GM18870 (cell line): ENCODE results near the gene MTMR8.
"Not testable (repeated sequence)": the region's sequence is repeated elsewhere in the genome, so short reads cannot be mapped to it uniquely, and the experiment has no call there.

Source experiments
- ATAC-seq: cut with Tn5 transposase; IDR thresholded peaks from one replicate; pipeline ENCODE4 v1.9.1; 2021; ENCODE audit warnings: moderate library complexity; ENCODE audit not compliant: unreplicated experiment

Gene MTMR8

DNA sequence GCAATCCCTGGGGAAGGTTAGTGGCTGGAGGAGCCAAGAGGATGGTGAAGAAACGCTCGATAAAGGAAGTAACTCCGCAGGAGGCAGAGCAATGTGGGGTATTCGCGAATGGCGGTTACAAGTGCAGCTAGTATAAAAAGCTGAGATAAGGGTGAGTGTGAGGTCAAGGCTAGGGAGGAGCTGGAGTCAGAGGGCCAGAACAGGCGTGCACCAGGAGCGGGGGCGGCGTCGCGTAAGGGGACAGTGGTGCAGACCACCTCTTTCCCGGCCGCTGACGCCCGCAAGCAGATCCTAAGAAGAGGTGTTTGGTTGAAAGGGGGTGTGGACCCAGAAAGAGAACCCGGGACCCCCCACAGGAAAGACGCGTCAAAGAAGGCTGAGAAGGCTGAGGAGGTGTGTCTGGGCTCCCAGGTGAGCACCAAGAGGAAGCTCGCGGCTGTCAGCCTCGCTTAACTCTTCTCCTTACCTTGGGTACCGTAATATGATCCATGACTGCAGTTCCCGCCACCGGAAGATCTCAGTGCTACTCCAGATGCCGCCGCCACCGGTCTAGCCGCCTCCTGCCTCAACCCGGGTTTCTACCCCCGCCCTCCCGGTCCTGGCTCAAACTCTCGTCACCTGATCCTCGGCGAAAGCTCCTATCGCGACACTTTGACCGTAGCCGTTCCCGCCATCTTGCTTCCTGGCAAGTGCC, at the start of gene MTMR8:
TSS of gene MTMR8 (minus strand) at position 579 of the 694 bp plus-strand sequence. CDS start at position 490, 89 bp downstream.
- ATAC-seq = peak; percentile 93

DNA sequence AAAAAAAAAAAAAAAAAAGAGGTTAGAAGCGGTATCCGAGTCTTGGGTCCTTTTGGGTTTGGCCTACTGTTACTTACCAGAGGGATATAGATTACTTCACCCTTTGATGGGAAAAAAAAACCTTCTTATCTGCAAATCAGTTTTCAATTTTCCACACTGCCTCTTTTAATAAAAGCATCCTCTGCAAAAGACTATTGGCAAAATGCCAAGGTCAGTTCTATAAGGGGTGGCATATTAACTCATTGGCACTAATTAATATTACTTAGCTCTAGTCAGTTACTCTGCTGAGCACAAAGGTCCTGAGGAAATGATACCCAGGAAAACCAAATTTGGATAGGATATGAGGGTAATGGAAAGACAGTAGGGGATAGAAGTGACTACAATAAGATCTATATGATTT, 44.3 kb upstream of the MTMR8 start:
- no peak for ATAC-seq

DNA sequence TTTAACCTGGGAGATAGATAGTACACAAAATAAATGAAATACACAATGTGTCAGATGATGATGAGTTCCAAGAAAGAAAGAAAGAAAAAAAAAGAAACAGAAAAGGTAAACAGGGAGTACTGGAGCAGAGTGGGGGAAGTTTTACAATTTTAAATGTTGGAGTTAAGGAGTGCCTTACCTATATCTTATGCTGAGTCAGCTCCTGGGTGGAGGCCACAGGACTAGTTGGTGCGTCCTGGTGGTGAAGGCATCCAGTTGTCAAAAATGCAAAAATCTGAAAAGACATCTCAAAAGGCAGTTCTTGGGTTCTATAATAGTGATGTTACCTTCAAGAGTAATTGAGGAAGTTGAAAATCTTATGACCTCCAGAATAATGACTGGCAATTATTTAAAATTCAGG, 42.4 kb upstream of the MTMR8 start:
- no peak for ATAC-seq

DNA sequence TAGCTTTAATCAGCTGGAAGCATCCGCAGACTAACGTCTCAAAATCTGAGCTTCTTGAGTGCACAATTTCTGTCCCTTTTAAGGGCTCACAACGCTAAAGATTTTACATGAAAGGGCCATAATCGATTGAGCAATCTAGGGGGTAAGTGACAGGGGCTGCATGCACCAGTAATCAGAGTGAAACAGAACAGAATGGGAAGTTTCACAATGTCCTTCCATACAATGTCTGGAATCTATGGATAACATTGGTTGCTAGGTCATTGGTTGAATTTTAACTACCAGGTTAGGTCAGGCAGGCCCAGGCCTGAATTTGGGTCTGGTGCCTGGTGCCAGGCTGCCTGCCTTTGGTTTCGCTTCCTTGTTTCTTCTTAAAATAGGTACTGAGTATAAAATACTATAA, 42.0 kb upstream of the MTMR8 start:
- no peak for ATAC-seq

DNA sequence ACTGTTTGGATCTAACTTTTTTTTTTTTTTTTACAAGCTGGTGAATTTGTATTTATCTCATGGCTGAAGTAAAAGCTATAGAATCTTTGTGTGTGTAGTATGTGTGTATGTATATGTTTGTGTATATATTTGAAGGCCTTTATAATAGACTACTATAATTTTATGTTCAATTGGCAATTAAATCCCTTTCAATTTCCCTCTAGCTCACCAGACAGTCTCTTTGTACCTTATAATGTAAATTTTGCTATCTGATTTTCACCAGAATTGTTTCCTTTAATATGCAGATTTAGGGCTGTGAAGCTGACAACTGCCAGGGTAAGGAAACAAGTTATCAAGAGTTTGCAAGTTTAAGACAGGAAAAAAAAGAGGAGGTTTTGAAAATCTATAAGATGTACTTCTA, 33.1 kb upstream of the MTMR8 start:
- no peak for ATAC-seq

DNA sequence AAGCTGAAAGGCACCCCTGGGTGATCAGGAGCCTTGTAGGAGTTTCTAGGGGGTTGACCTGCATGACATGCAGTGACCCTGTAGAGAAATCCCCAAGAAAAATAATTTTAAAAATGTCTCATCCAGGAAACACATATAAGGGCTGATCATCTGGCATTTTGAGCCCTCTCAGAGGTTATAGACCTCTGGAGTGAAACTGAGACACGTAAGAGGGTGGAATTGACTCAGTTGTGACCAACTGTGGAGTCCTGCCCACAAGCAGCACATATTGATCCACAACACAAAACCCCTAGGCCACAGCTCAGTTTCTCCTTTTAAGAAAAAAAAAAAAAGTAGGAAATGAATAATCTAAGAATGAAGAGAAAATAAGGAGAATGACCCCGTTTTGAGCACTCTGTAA, 32.5 kb upstream of the MTMR8 start:
- ATAC-seq = peak; percentile 94

DNA sequence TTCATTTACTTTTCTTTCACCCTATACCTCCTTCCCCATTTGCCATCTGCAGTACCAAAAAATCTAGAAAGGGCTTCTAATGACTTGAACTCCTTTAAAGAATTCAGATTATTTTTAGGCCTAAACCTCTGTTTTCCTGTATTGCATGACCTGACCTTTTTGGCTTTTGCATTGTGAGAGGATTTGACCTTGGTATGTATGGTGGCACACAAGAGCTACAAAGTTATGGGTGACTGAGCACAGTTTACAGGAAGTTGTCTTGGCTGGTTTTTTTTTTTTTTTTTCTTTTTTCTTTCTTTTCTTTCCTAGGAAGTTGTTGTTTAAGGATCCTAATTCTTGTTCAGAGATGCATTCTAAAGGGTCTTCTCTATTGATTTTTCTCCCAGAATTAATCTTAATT, 32.0 kb upstream of the MTMR8 start:
- ATAC-seq = peak; percentile 41

DNA sequence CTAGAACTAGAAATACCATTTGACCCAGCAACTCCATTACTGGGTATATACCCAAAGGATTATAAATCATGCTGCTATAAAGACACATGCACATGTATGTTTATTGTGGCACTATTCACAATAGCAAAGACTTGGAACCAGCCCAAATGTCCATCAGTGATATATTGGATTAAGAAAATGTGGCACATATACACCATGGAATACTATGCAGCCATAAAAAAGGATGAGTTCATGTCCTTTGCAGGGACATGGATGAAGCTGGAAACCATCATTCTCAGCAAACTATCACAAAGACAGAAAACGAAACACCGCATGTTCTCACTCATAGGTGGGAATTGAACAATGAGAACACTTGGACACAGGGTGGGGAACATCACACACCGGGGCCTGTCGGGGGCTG, 14.5 kb upstream of the MTMR8 start:
- not testable (repeated sequence) for ATAC-seq

DNA sequence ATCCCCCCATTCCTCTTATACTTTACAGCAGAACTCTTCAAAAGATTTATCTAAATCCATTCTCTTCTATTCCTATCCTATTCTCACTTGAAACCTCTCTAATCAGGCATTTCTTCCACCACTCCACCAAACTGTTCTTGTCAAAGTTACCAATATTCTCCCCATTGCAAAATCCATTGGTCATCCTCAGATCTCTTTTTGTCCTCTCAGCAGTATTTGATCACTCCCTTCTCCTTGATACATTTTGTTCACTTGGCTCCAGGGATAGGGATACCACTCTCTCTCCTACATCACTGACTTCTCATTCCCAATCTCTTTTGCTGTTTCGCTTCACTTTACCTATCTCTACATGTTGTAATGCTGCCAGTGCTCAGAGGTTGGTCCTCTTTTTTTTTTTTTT, 2.8 kb upstream of the MTMR8 start:
- no peak for ATAC-seq

DNA sequence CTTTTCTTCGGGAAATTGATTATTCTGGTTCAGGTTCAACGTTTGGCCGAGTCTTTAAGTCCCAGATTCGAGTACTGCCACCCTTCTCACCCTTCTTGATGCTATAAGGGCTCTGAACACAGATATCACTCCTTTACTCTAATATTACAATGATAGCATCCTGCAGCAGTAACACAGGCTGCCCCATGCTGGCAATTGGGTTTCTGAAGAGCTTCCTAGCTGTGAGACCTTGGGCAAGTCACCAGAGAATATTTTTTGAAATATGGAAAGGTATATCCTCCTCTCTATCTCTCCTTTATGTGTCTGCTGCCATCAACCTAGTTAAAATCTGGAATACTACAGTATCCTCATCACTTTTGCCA, 297 bp upstream of the MTMR8 start:
- peak; percentile 28 for ATAC-seq

DNA sequence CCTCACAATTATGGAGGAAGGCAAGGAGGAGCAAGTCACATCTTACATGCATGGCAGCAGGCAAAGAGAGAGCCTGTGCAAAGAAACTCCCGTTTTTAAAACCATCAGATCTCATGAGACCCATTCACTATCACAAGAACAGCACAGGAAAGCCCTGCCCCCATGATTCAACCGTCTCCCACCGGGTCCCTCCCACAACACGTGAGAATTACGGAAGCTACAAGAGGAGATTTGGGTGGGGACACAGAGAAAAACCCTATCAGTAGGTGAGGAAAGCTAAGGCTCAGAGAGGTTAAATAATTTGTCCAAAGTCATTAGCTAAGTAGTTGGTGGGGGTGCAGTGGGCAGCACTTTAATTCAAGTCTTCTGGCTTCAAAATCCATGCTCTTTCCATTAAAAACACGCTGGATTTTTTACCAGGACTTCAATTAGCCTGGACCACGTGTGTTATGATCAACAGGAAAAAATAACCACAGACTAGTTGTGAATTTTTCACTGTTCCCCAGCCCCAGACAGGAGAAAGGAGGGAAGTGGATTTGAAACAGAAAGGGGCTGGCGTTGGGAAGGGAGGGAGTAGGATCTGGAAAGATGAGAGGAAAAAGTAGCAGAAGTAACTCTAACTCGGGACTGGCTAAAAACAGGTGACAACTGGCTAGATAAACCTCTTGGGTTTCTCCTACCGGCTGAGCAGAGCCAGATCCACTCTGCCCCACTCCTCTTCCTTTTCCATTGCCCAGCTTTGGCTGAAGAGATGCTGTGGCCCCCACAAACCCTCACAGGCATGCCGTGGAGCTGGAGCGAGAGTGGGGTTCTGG, 986 bp downstream of the MTMR8 start:
- no peak for ATAC-seq

DNA sequence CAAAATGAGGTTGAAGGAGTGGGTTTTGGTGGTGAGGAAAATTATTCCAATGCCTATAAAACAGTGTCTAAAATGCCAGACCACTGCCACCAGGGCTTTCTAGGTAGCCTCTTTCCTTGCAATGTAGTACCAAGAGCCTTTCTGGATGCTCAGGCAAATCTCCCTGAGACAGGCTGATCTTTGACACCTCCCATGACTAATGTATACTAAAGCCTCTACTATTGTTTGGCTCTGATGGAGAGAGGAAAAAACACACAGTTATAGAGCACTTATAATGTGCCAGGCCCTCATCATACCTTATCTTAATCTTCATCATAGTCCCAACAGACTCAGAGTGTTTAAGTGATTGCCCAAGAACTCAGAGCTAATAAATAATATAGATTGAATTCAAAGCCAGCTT, 5.8 kb downstream of the MTMR8 start:
- ATAC-seq = no peak

DNA sequence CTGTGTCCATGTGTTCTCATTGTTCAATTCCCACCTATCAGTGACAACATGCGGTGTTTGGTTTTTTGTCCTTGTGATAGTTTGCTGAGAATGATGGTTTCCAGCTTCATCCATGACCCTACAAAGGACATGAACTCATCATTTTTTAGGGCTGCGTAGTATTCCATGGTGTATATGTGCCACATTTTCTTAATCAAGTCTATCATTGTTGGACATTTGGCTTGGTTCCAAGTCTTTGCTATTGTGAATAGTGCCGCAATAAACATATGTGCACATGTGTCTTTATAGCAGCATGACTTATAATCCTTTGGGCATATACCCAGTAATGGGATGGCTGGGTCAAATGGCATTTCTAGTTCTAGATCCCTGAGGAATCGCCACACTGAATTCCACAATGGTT, 14.5 kb downstream of the MTMR8 start:
- ATAC-seq = not testable (repeated sequence)

DNA sequence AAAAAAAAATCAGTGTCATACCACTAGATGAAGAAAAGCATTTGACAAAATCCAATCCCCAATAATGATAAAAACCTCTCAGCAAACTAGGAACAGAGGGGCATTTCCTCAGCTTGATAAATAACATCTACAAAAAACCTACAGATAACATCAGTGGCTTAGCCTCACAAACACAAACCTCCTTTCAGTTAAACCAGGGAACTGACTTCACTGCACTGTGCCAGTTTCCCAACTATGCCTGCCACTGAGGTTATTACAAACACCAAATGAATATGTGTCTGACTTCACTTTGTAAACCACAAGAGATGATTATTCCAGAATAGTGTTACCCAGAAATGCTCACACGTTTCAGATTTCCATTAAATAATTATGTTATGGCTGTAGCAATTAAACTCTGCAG, 15.3 kb downstream of the MTMR8 start:
- ATAC-seq = no peak

DNA sequence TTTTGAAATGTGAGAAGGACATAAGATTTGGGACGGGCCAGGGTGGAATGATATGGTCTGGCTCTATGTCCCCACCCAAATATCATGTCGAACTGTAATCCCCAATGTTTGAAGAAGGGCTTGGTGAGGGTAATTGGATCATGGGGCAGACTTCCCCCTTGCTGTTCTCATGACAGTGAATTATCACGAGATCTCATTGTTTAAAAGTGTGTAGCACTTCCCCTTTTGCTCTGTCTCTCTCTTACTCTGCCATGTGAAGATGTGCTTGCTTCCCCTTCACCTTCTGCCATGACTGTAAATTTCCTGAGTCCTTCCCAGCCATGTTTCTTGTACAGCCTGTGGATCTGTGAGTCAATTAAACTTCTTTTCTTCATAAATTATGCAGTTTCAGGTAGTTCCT, 17.5 kb downstream of the MTMR8 start:
- no peak for ATAC-seq

DNA sequence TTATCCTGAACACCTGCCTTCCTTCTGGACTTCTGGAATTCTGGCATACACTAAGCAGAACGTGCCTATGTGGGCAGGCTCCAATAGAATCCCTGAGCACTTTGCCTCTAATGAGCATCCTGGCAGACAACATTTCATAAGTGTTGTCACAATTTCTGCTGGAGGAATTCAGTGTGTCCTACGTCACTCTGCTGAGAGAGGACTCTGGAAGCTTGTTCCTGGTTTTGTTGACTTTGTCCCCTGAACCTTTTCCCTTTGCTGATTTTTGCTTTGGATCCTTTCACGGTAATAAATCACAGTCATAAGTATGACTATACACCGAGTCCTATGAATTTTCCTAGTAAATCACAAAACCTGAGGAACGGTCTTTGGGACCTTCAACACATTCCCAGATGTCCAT, 43.2 kb downstream of the MTMR8 start:
- ATAC-seq = no peak

DNA sequence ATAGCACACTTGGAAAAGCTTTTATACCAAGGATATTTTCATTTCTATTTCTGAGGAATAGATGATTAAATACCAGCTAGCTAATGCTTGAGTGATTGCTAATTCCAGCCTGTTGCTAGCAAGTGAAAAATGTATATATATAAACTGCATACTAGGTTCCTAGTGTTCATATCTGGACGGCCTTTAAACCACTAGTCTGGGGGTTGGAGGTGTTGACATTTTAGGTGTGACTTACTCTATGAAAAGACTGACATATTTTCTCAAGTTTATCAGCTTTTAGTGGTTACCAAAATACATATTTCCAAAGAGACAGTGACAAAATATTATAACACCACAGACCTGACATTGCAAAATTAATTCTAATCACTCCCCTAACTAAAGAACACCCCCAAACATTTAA, 44.7 kb downstream of the MTMR8 start:
- no peak for ATAC-seq

DNA sequence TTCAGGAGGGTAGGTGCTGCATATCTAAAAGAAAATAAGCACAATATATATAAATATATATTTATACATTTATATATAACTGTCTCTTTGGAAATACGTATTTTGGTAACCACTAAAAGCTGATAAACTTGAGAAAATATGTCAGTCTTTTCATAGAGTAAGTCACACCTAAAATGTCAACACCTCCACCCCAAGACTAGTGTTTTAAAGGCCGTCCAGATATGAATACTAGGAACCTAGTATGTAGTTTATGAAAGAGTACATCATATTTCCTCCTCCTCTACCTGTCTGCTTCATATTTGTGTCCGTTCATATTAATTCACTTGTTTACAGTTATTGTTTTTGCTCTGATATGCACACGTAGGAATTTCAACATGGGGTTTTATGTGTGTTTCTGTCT, 45.2 kb downstream of the MTMR8 start:
- ATAC-seq = no peak

DNA sequence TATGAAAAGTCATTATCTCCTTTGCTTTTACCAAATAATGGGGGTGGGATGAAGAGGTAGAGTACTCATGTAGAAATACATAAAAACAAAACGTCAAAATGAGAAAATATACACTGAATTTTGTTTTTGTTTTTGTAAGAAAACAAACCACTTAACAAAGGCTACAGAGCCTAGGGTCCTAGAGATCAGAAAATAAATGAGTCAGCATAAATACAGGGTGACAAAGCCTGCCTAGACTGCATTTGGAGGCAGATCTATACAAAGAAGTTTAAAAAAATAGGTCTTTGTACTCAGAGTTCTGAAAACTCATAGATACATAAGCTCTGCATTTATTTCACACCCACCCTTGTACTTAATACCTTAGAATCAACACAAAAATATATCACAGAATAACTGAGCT, 52.4 kb downstream of the MTMR8 start:
- no peak for ATAC-seq

DNA sequence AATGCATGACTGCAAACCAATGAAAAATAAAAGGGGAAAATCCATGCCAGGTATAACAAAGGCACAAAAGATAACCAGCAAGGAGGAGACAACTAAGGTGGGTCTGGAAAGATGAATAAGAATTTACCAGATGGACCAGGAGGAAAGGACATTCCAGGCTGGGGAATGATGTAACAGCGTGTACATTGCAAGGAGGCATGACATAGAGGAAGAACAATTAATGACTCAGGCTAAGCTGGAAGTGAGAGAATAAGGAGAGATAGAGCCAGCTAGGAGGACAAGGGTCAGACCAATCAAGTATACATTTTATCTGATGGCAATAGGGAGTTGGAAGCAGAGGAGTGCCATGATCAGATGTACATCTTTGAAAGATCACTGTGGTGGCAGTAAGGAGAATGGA, 57.0 kb downstream of the MTMR8 start:
- ATAC-seq = no peak

DNA sequence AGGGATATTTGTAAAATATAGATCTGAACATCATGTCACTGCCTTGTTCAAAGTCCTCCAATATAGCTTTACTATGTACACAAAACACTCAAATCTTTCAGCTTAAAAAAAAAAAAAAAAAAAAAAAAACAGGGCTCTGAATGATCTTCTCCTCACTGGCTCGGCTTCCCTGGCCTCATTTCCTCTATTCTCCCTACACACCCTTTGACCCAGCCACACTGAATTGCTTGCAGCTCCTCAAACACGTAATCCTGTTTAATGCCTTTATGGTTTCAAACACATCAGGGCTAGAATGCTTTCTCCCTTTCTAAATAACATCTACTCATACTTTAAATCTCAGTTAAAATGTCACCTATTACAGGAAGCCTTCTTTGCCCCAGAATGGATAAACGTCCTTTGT, 60.8 kb downstream of the MTMR8 start:
- no peak for ATAC-seq

DNA sequence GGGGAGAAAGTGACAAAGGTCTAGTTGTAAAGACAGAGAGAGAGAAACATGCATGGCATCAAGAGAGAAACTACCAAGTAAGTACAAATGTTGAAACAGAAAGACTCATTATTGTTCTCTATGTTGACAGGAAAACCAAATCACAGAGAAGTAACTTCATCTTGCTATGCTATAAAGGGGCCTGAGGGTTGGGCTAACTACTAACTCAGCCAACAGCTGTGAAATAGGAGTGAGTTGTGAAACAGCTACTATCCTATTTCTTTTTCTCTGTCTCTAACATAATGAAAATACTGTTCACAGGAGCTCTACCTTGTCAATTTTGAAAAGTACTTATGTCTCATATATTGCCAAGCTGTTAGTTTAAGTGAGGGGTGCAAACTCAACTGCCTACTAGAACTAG, 65.0 kb downstream of the MTMR8 start:
- ATAC-seq = no peak

DNA sequence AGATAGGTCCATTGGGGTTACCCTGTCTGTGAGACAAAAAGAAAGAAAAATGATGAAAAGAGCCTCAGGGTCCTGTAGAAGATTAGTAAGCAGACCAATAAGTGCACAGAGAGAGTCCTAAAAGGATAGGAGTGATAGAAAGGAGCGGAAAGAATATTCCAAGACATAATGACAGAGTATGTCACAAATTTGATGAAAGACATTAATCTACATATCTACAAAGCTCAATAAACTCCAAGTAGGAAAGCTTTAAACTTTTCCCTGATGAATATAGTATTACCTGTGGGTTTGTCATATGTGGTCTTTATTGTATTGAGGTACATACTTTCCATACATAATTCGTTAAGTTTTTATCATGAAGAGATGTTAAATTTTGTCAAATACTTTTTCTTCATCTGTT, 73.7 kb downstream of the MTMR8 start:
- no peak for ATAC-seq
